ENCODE data around the gene GFOD2. TPM values are rescaled to one million over a fixed set of nuclear protein-coding genes. Genes with fewer than 3 reads are reported as not detected.

GFOD2 gene
- total RNA-seq, 2 experiments from 2014 or later = 16.2 to 18.0 TPM

DNA sequence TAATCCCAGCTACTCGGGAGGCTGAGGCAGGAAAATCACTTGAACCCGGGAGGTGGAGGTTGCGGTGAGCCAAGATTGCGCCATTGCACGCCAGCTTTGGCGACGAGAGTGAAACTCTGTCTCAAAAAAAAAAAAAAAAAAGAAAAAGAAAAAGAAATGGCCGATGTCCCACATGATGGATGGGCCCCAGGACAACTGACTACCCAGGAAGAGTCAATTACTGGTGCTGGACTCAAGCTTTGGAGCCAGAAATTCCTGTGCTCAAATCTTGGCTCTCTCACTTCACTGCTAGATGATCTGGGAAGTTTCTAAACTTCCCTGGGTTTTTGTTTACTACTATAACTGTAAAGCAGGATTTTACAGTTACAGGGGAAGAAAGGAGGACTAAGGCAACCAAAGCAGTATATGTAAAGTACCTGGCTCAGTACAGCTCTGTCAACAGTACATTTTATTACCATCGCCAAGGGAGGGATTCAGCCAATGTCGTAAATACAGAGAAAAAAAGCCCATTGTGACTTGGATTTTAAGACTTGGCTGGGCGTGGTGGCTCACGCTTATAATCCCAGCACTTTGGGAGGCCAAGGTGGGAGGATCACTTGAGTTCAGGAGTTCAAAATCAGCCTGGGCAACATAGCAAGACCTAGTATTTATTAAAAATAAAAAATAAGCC is 40.6 kb downstream of the GFOD2 start:
- CTCF ChIA-PET (ENCODE audit: unreplicated experiment) = no interaction called here
- POLR2A ChIA-PET = interaction anchor here (0.7 kb wide), 3 partner anchors 57 to 258 kb away, joined by 3 to 7 read pairs (median 6); no protein-coding TSS in a partner anchor
- no peak overlapping the region for H3K4me2 ChIP-seq (ENCODE audit: low read length)
- H3K4me3 ChIP-seq (ENCODE audit: low read depth, low read length, poor library complexity, severe bottlenecking) = no peak overlapping the region
- no peaks in the 10 kb centered on the region for H3K9me2 ChIP-seq (ENCODE audit: insufficient read depth, low read length)
- no peaks in the 10 kb centered on the region for H3K4me1 ChIP-seq (ENCODE audit: insufficient read depth, low read length, poor library complexity, severe bottlenecking)
- no peak for DNase-seq (ENCODE audit: low spot score)
- H2AFZ ChIP-seq (ENCODE audit: low read length) = no peak overlapping the region
- H3K79me2 ChIP-seq (ENCODE audit: insufficient read depth, low read depth, low read length) = no peaks in the 10 kb centered on the region
- no TSS peak for BruUV-seq (replicated peaks)
- H3K36me3 ChIP-seq (ENCODE audit: insufficient read depth, low read length) = peaks cover 4% of the 10 kb centered on the region; the same call in 1 of the 2 replicates
- no peak overlapping the region for H3K27ac ChIP-seq (ENCODE audit: low read depth, low read length, poor library complexity, severe bottlenecking)
- no peaks in the 10 kb centered on the region for H3K9me3 ChIP-seq (ENCODE audit: low read length)
- intact Hi-C loops (cut with micrococcal nuclease; ENCODE audit: unreplicated experiment) = loop anchor here (10.0 kb wide), 1 partner anchor 366 kb away; no protein-coding TSS in a partner anchor
- no peaks in the 10 kb centered on the region for H4K20me1 ChIP-seq (ENCODE audit: insufficient read depth, low read length)
- TF ChIP-seq EZH2phosphoT487 (IDR thresholded peaks at IDR 0.05; ENCODE audit: borderline replicate concordance, low read depth, low read length) (no peak), CTCF (conservative IDR thresholded peaks at IDR 0.05; ENCODE audit: low read length) (no peak)

- Histone ChIP-seq H3K27ac (ENCODE audit: low read depth, low read length, poor library complexity, severe bottlenecking) (no peak overlapping the region), H3K36me3 (ENCODE audit: insufficient read depth, low read length) (no peaks in the 10 kb centered on the region), H3K4me3 (ENCODE audit: low read depth, low read length, poor library complexity, severe bottlenecking) (no peak overlapping the region), H3K4me2 (ENCODE audit: low read length) (no peak overlapping the region), H3K79me2 (ENCODE audit: insufficient read depth, low read depth, low read length) (no peaks in the 10 kb centered on the region), H3K9me2 (ENCODE audit: insufficient read depth, low read length) (no peaks in the 10 kb centered on the region), H2AFZ (ENCODE audit: low read length) (no peak overlapping the region), H4K20me1 (ENCODE audit: insufficient read depth, low read length) (no peaks in the 10 kb centered on the region), H3K9me3 (ENCODE audit: low read length) (no peaks in the 10 kb centered on the region), H3K4me1 (ENCODE audit: insufficient read depth, low read length, poor library complexity, severe bottlenecking) (no peaks in the 10 kb centered on the region)
- CTCF ChIA-PET (ENCODE audit: unreplicated experiment) = no interaction called here
- no peak for DNase-seq (ENCODE audit: low spot score)
- TF ChIP-seq CTCF (conservative IDR thresholded peaks at IDR 0.05; ENCODE audit: low read length) = no peak
- TF ChIP-seq EZH2phosphoT487 (IDR thresholded peaks at IDR 0.05; ENCODE audit: borderline replicate concordance, low read depth, low read length) = no peak
- BruUV-seq (replicated peaks) = no TSS peak
- intact Hi-C loops (cut with micrococcal nuclease; ENCODE audit: unreplicated experiment) = loop anchor here (10.0 kb wide), 1 partner anchor 367 kb away; no protein-coding TSS in a partner anchor
- POLR2A ChIA-PET = interaction anchor here (0.7 kb wide), 2 partner anchors 56 to 99 kb away, joined by 3 to 7 read pairs; no protein-coding TSS in a partner anchor
These were observed 41.4 kb downstream of the GFOD2 start for GRCh38 chr16:67677712-67678111.

- H4K20me1 ChIP-seq (ENCODE audit: insufficient read depth, low read length) = no peaks in the 10 kb centered on the region
- H3K9me3 ChIP-seq (ENCODE audit: low read length) = no peaks in the 10 kb centered on the region
- H3K27ac ChIP-seq (ENCODE audit: low read depth, low read length, poor library complexity, severe bottlenecking) = no peak overlapping the region
- no peak overlapping the region for H2AFZ ChIP-seq (ENCODE audit: low read length)
- no peaks in the 10 kb centered on the region for H3K79me2 ChIP-seq (ENCODE audit: insufficient read depth, low read depth, low read length)
- no peak overlapping the region for H3K4me3 ChIP-seq (ENCODE audit: low read depth, low read length, poor library complexity, severe bottlenecking)
- ChIA-PET POLR2A (interaction anchor here (1.2 kb wide), 1 partner anchor 16 kb away, joined by 3 read pairs; no protein-coding TSS in a partner anchor), CTCF (ENCODE audit: unreplicated experiment) (no interaction called here)
- H3K36me3 ChIP-seq (ENCODE audit: insufficient read depth, low read length) = no peaks in the 10 kb centered on the region
- intact Hi-C loops (cut with micrococcal nuclease; ENCODE audit: unreplicated experiment) = loop anchor here (10.0 kb wide), 1 partner anchor 368 kb away; no protein-coding TSS in a partner anchor
- TF ChIP-seq EZH2phosphoT487 (IDR thresholded peaks at IDR 0.05; ENCODE audit: borderline replicate concordance, low read depth, low read length) (no peak), CTCF (conservative IDR thresholded peaks at IDR 0.05; ENCODE audit: low read length) (no peak)
- no peaks in the 10 kb centered on the region for H3K4me1 ChIP-seq (ENCODE audit: insufficient read depth, low read length, poor library complexity, severe bottlenecking)
- H3K4me2 ChIP-seq (ENCODE audit: low read length) = no peak overlapping the region
- no peak for DNase-seq (ENCODE audit: low spot score)
- BruUV-seq (replicated peaks) = no TSS peak
- no peaks in the 10 kb centered on the region for H3K9me2 ChIP-seq (ENCODE audit: insufficient read depth, low read length)
These were observed 42.2 kb downstream of the GFOD2 start for GRCh38 chr16:67676939-67677338.

All from OCI-LY7 (cell line).